GM12864 (cell line): ENCODE results near the gene BICC1.

Experiments
- DNase-seq: peaks from one replicate; pipeline ENCODE4 v3.0.0-alpha.2; 2011; ENCODE audit warnings: low read depth
- H3K4me3 ChIP-seq: 2 replicates; pipeline ENCODE4 v1.5.1; 2011; ENCODE audit warnings: mild to moderate bottlenecking, low read depth, low read length, control low read depth
- CTCF ChIP-seq: IDR thresholded peaks from 2 replicates; pipeline ENCODE4 v1.5.1; 2011; ENCODE audit warnings: low read depth, mild to moderate bottlenecking, moderate library complexity, low read length, control low read depth, inconsistent platforms; ENCODE audit errors: missing control alignments

Gene BICC1, protein sequence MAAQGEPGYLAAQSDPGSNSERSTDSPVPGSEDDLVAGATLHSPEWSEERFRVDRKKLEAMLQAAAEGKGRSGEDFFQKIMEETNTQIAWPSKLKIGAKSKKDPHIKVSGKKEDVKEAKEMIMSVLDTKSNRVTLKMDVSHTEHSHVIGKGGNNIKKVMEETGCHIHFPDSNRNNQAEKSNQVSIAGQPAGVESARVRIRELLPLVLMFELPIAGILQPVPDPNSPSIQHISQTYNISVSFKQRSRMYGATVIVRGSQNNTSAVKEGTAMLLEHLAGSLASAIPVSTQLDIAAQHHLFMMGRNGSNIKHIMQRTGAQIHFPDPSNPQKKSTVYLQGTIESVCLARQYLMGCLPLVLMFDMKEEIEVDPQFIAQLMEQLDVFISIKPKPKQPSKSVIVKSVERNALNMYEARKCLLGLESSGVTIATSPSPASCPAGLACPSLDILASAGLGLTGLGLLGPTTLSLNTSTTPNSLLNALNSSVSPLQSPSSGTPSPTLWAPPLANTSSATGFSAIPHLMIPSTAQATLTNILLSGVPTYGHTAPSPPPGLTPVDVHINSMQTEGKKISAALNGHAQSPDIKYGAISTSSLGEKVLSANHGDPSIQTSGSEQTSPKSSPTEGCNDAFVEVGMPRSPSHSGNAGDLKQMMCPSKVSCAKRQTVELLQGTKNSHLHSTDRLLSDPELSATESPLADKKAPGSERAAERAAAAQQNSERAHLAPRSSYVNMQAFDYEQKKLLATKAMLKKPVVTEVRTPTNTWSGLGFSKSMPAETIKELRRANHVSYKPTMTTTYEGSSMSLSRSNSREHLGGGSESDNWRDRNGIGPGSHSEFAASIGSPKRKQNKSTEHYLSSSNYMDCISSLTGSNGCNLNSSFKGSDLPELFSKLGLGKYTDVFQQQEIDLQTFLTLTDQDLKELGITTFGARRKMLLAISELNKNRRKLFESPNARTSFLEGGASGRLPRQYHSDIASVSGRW

DNA sequence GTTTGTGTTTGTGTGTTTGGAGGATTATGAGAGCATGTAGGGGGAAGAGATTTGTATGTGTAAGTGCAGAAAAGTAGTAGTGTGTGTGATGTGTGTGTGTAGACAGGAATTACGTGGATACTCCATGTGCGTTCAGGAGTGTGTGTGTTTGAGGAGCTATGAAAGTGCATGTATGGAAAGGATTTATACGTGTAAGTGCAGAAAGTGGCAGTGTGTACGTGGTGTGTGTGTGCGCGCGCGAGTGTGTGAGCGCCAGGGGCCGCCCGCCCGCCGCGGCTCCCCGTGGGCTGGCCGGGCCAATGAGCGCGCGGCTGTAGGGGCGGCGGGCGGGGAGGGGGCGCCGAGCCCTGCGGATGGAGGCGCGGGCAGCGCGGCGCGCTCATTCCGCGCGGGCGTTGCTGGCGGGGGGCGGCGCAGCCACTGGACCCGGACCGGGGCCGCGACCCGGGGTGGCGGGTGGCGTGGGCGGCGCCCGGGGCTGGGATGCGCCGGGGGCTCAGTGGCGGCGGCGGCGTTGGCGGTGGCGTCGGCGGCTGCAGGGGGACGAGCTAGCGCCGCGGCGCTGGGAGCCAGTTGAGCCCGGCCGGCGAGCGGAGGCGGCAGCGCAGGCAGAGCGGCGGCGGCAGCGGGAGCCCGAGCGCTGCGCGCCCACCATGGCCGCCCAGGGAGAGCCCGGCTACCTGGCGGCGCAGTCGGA, at the start of gene BICC1:
Gene BICC1 (plus strand): TSS at position 382 of the 697 bp plus-strand sequence. CDS start 272 bp downstream, at position 654.
- DNase-seq = no peak
- no peak for TF ChIP-seq CTCF
- no peak within 1 kb of the TSS; the same call in 1 of the 2 replicates for H3K4me3 ChIP-seq

- no peak overlapping the region for H3K4me3 ChIP-seq
- no peak for TF ChIP-seq CTCF
- DNase-seq = no peak
These were observed 47.7 kb upstream of the BICC1 start for GRCh38 chr10:58464956-58465355.

DNA sequence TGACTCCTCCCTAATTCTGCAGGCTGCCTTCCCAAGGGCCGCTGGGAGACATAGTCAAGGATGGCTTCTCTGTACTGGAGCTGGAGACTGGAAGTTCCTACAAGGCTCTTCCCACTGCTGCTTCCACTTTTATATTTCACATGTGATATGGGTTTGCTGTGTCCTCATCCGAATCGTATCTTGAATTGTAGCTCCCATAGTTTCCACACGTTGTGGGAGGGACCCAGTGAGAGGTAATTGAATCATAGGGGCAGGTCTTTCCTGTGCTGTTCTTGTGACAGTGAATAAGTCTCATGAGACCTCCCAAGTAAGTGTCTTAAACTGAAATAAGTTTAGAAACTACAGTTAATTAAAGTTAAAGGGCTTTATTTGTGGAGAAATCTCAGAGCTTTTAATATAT, 47.0 kb upstream of the BICC1 start:
- H3K4me3 ChIP-seq = no peak overlapping the region
- TF ChIP-seq CTCF = no peak
- DNase-seq = no peak

DNA sequence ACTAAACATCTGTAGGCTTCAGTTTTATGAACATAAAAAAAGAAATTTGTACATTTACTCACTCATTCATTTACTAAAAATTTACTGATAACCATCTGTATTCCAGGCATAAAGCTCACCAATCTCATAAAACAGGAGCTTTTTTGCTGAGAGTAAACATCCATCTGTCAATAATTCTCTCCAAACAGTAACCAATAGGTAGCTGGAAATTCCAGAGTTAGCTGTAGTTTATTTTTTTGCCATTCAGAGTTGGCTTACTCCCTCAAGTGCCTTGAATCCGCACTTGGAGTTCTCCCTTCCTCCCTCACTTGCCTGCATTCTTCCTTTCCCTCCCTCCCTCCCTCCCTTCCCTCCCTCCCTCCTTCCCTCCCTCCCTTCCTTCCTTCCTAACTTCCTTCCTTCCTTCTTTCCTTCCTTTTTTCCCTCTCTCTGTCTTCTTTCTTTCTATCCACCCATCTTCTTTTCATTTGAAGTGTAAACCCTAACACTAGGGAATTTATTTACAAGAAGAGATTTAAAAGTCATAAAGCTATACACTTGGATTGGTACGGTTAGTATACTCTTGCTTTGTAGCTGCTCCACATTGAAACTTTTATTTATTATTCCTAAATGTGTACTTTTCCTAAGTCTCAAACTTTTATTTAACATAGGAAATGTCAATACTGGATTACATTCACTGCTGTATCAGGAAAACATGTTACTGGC, 44.6 kb upstream of the BICC1 start:
- no peak overlapping the region for H3K4me3 ChIP-seq
- TF ChIP-seq CTCF = no peak
- DNase-seq = no peak

GRCh38 chr10:58473976-58474375, 38.7 kb upstream of the BICC1 start:
- no peak overlapping the region for H3K4me3 ChIP-seq
- TF ChIP-seq CTCF = no peak
- DNase-seq = no peak
